Adrenal gland (tissue), 5 donors: ENCODE measurements around the gene ARSI.

Experiments
- POLR2A ChIP-seq, 2 donors: fragments of 450-650 bp; IDR thresholded peaks; one replicate each; pipeline ENCODE4 v1.6.1; 2017; ENCODE audit warnings: antibody characterized with exemption in 2 of 2, mild to moderate bottlenecking in 2 of 2, moderate library complexity in 1 of 2
- TF ChIP-seq, protein P1 (sequence below), 6 experiments: fragments of 450-650 bp in 4 of 6; fragments of 200-600 bp in 2 of 6; sonication (generic) in 1 of 6; IDR thresholded peaks; 1 replicate in 5 of 6; 2 replicates in 1 of 6; pipeline versions ENCODE4 v1.5.1 to v1.8.0; 2016 to 2021; ENCODE audit warnings: antibody characterized with exemption in 6 of 6, mild to moderate bottlenecking in 2 of 6, moderate library complexity in 1 of 6
- donor health status: DM: no; HTN: no; CAD: no.

DNA sequence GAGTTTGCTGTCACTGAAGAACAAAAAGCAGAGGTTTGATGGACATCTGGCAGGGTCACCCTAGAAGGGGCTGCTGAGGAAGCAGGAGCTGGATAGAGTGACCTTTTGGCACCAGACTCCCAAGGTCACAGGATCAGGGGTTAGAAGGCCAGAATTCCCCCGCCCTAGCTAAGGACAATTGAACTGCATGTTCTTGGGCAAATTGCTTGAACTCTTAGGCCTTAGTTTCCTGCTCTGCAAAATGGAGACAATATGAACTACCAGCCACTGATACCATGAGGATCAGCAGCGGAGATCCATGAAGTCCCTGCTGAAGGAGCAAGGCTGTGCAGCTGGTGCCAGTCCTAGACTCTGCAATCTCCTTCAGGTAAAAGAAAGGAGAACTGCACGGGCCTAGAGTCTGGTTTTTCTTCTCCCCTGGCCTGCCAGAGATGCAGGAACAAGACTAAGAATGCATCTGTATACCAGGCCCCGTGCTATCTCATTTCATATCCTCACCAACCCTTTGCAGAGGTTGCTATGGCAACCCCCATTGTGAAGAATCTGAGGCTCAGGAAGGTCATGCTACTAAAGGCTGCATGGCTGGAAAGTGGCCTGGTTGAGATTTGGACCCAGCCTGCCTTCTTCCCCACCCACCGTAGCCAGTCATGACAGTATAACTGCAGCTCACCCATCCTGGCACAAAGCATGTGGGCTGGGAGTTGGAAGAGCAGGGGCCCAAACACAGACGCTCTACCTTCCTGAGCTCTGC, 46.9 kb downstream of the ARSI start:
- TF ChIP-seq, protein P1, sequence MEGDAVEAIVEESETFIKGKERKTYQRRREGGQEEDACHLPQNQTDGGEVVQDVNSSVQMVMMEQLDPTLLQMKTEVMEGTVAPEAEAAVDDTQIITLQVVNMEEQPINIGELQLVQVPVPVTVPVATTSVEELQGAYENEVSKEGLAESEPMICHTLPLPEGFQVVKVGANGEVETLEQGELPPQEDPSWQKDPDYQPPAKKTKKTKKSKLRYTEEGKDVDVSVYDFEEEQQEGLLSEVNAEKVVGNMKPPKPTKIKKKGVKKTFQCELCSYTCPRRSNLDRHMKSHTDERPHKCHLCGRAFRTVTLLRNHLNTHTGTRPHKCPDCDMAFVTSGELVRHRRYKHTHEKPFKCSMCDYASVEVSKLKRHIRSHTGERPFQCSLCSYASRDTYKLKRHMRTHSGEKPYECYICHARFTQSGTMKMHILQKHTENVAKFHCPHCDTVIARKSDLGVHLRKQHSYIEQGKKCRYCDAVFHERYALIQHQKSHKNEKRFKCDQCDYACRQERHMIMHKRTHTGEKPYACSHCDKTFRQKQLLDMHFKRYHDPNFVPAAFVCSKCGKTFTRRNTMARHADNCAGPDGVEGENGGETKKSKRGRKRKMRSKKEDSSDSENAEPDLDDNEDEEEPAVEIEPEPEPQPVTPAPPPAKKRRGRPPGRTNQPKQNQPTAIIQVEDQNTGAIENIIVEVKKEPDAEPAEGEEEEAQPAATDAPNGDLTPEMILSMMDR (IDR thresholded peaks at IDR 0.05) = no peak
- no peak for TF ChIP-seq POLR2A (IDR thresholded peaks at IDR 0.05)
